Esophagus muscularis mucosa (tissue), 4 donors: ENCODE results near the gene ADGRF4.

Experiments used
- CTCF ChIP-seq, 3 experiments: fragments of 200-600 bp in 2 of 3; fragments of 450-650 bp in 1 of 3; sonication (generic) in 2 of 3; IDR thresholded peaks; one replicate each; pipeline ENCODE4 v1.5.1; 2017 to 2019; ENCODE audit warnings: antibody characterized with exemption in 3 of 3, mild to moderate bottlenecking in 2 of 3, moderate library complexity in 1 of 3
- EP300 ChIP-seq: sonication (generic); formaldehyde crosslinking; IDR thresholded peaks from one replicate; pipeline ENCODE4 v1.6.1; 2017; ENCODE audit warnings: antibody characterized with exemption
- POLR2A ChIP-seq: fragments of 450-650 bp; IDR thresholded peaks from one replicate; pipeline ENCODE4 v1.6.1; 2017; ENCODE audit warnings: antibody characterized with exemption, moderate library complexity, mild to moderate bottlenecking, low read depth
- POLR2AphosphoS5 ChIP-seq, 2 donors: sonication (generic); formaldehyde crosslinking; IDR thresholded peaks; one replicate each; pipeline ENCODE4 v1.6.1; 2017; ENCODE audit warnings: antibody characterized with exemption in 2 of 2

DNA sequence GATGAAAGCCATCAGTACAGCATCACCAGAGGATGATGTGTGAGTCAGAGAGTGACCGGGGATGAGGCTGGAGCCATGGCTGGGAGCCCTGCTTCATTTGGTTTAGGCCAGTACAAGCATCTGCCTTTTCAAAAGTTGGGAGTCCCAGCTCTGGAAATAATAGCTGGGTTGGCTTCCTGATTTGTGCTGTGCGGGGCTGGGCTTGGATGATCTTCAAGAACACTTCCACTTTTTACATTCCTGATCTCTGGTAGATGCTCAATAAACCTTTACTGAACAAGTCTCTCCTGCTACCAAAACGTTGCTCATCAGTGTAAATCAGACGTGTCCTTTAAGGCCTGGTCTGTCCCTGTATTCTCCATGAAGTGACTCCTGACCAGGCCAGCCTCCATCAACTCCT, 44.1 kb upstream of the ADGRF4 start:
- no peak for TF ChIP-seq POLR2A
- no peak for TF ChIP-seq EP300
- TF ChIP-seq POLR2AphosphoS5 (IDR thresholded peaks at IDR 0.05): no peak
- TF ChIP-seq CTCF (IDR thresholded peaks at IDR 0.05): no peak
